Keratinocyte (primary cell): ENCODE data around the gene EME2. TPM values are rescaled to one million over a fixed set of nuclear protein-coding genes. Genes with fewer than 3 reads are reported as not detected.

Experiments used
- DNase-seq: peaks from one replicate; pipeline ENCODE4 v3.0.0-alpha.2; 2011; ENCODE audit warnings: low read depth, missing footprints, low spot score
- FAIRE-seq: peaks from 2 replicates; lab custom pipeline; 2011; peaks lifted over from hg19 to GRCh38; lab: Jason Lieb, UNC
- H2AFZ ChIP-seq: 2 replicates; pipeline ENCODE4 v1.6.0; 2012; ENCODE audit warnings: low read length, control low read depth, inconsistent platforms; ENCODE audit not compliant: control insufficient read depth
- H3K27ac ChIP-seq: 2 replicates; pipeline ENCODE4 v1.5.1; 2011; ENCODE audit warnings: low read length; ENCODE audit not compliant: control insufficient read depth, insufficient read depth
- H3K27me3 ChIP-seq: 3 replicates; pipeline ENCODE4 v1.6.0; 2011; ENCODE audit warnings: low read length; ENCODE audit not compliant: control insufficient read depth, insufficient read depth; ENCODE audit errors: extremely low read depth
- H3K36me3 ChIP-seq, 2 experiments: 2 replicates in 1 of 2; 3 replicates in 1 of 2; pipeline ENCODE4 v1.5.1; 2011; ENCODE audit warnings: low read length in 2 of 2, mild to moderate bottlenecking in 1 of 2; ENCODE audit not compliant: control insufficient read depth in 2 of 2, insufficient read depth in 2 of 2; ENCODE audit errors: extremely low read depth in 1 of 2
- H3K4me1 ChIP-seq: 3 replicates; pipeline ENCODE4 v1.5.1; 2011; ENCODE audit warnings: low read length; ENCODE audit not compliant: control insufficient read depth, insufficient read depth; ENCODE audit errors: extremely low read depth
- H3K4me2 ChIP-seq: 3 replicates; pipeline ENCODE4 v1.6.0; 2011; ENCODE audit warnings: low read depth, low read length; ENCODE audit not compliant: control insufficient read depth, insufficient read depth; ENCODE audit errors: extremely low read depth
- H3K4me3 ChIP-seq, 3 experiments: fragments of 200-600 bp in 1 of 3; sonication (generic) in 1 of 3; 2 replicates in 2 of 3; 3 replicates in 1 of 3; pipeline ENCODE4 v1.5.1; 2011 to 2016; ENCODE audit warnings: low read length in 3 of 3, mild to moderate bottlenecking in 3 of 3, control low read depth in 2 of 3, inconsistent platforms in 1 of 3, low read depth in 1 of 3, mixed read lengths in 1 of 3, mixed run types in 1 of 3, moderate library complexity in 1 of 3; ENCODE audit not compliant: control insufficient read depth in 2 of 3, insufficient read depth in 2 of 3; ENCODE audit errors: extremely low read depth in 1 of 3
- H3K79me2 ChIP-seq: 2 replicates; pipeline ENCODE4 v1.6.0; 2012; ENCODE audit warnings: low read length; ENCODE audit not compliant: control insufficient read depth, insufficient read depth
- H3K9ac ChIP-seq: 3 replicates; pipeline ENCODE4 v1.6.0; 2011; ENCODE audit warnings: low read length; ENCODE audit not compliant: control insufficient read depth, insufficient read depth; ENCODE audit errors: extremely low read depth
- H3K9me1 ChIP-seq: 3 replicates; pipeline ENCODE4 v1.6.0; 2011; ENCODE audit warnings: low read length; ENCODE audit not compliant: control insufficient read depth, insufficient read depth; ENCODE audit errors: extremely low read depth
- H3K9me3 ChIP-seq: 2 replicates; pipeline ENCODE4 v1.5.1; 2012; ENCODE audit warnings: low read depth, low read length; ENCODE audit not compliant: control insufficient read depth
- H4K20me1 ChIP-seq: 3 replicates; pipeline ENCODE4 v1.6.0; 2011; ENCODE audit warnings: low read length; ENCODE audit not compliant: control insufficient read depth, insufficient read depth; ENCODE audit errors: extremely low read depth
- CTCF ChIP-seq, 3 experiments: IDR thresholded peaks in 1 of 3; conservative IDR thresholded peaks in 1 of 3; optimal IDR thresholded peaks in 1 of 3; 2 replicates in 2 of 3; 3 replicates in 1 of 3; pipeline versions ENCODE3 to v1.5.1; 2011; ENCODE audit warnings: low read length in 3 of 3, mild to moderate bottlenecking in 3 of 3, moderate library complexity in 2 of 3, control low read depth in 1 of 3, inconsistent platforms in 1 of 3; ENCODE audit not compliant: insufficient read depth in 2 of 3; ENCODE audit errors: extremely low read depth in 1 of 3
- EZH2 ChIP-seq: IDR thresholded peaks from one replicate; pipeline ENCODE4 v1.6.1; 2012; ENCODE audit warnings: inconsistent platforms, mild to moderate bottlenecking, low read length, moderate library complexity
- dilution Hi-C: fragments of 300-500 bp; cut with MboI; formaldehyde crosslinking; loops from one replicate; pipeline ENCODE4 v1.7.0; 2020; ENCODE audit warnings: low sequenced_read_pairs; ENCODE audit not compliant: extremely low pct_ligation_motif_present
- polyA plus RNA-seq, 5 experiments: library from polyadenylated mRNA; depleted of rRNA in 3 of 5; stranded (reverse) in 3 of 5; stranded (forward) in 1 of 5; unstranded in 1 of 5; fragments of >200 nt; gene quantifications; 1 replicate in 1 of 5; 2 replicates in 3 of 5; 3 replicates in 1 of 5; pipeline versions ENCODE4 v1.2.1 to v1.2.3, GENCODE V29; 2011 to 2012; ENCODE audit warnings: missing spikeins in 2 of 5, low read depth in 1 of 5, low replicate concordance in 1 of 5

The EME2 gene
- polyA plus RNA-seq, 1 donor (not counting 4 experiments of a cell fraction or from before 2014, with no cell fraction given): 6.3 TPM

- FAIRE-seq: no peak
Measured at GRCh38 chr16:1819611-1820010, 47.0 kb downstream of the EME2 start.

DNA sequence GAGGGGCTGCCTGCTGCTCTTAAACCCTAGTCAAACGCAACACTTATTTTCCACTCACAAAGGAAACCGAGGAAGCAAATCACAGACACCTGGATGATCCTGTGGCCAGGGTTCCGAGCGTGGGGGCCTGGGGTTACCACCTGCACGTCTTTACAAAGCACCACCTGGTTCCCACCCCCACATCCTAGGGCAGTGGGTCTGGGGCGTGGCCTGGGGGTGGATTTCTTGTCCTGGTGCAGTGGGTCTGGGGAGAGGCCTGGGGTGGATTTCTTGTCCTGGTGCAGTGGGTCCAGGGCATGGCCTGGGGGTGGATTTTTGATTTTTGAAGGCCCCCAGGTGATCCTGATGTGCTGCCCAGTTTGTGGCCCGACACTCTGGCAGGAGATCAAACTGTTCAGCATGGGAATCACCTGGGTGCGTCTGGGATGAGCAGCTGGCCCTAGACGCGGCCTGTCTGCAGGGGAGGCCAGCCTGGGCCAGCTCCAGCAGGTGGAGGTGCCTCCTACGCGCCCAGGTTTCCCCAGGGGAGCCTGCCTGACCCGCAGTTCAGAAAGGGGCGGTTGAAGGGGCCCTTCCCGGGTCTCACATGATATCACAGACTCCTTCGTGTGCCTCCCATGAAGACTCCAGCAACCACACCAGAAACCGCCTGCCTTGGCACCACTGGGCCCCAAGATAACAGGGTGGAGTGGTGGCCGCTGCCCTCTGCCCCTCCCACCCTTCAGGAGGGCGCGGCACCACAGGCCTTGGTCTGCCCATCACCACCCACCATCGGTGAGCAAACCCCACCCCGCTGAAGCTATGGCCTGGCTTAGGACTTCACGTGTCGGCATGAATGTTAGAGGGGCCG lies 47.7 kb downstream of the EME2 start:
- Histone ChIP-seq H2AFZ (no peak overlapping the region), H3K9me1 (no peaks in the 10 kb centered on the region), H3K79me2 (no peaks in the 10 kb centered on the region), H3K9me3 (no peaks in the 10 kb centered on the region), H3K27me3 (no peaks in the 10 kb centered on the region), H4K20me1 (no peaks in the 10 kb centered on the region), H3K9ac (no peak overlapping the region), H3K36me3 (peaks cover 0 to 14% of the 10 kb centered on the region in 2 experiments), H3K4me3 (no peak overlapping the region), H3K27ac (no peak overlapping the region), H3K4me1 (peaks cover under 1% of the 10 kb centered on the region), H3K4me2 (no peak overlapping the region)
- DNase-seq (no peak), FAIRE-seq (no peak)
- dilution Hi-C loops: no loop called here
- no peak for TF ChIP-seq CTCF (optimal IDR thresholded peaks at IDR 0.05 in 1 of 3, IDR thresholded peaks at IDR 0.05 in 1 of 3, conservative IDR thresholded peaks at IDR 0.05 in 1 of 3; ENCODE audit: extremely low read depth in 1 of 3, insufficient read depth in 2 of 3, low read length in 3 of 3)
- TF ChIP-seq EZH2: no peak

More at GRCh38 chr16:1819611-1820010, 47.0 kb downstream of the EME2 start:
- no peak overlapping the region for H2AFZ ChIP-seq
- dilution Hi-C loops: no loop called here
- H3K4me3 ChIP-seq: no peak overlapping the region
- H3K4me2 ChIP-seq: no peak overlapping the region
- H3K36me3 ChIP-seq: peaks cover 0 to 14% of the 10 kb centered on the region in 2 experiments
- H3K9me1 ChIP-seq: no peaks in the 10 kb centered on the region
- no peak overlapping the region for H3K9ac ChIP-seq
- TF ChIP-seq CTCF (optimal IDR thresholded peaks at IDR 0.05 in 1 of 3, IDR thresholded peaks at IDR 0.05 in 1 of 3, conservative IDR thresholded peaks at IDR 0.05 in 1 of 3; ENCODE audit: extremely low read depth in 1 of 3, insufficient read depth in 2 of 3, low read length in 3 of 3) (no peak), EZH2 (no peak)
- H3K27me3 ChIP-seq: no peaks in the 10 kb centered on the region
- no peaks in the 10 kb centered on the region for H3K4me1 ChIP-seq
- H4K20me1 ChIP-seq: no peaks in the 10 kb centered on the region
- no peaks in the 10 kb centered on the region for H3K79me2 ChIP-seq
- DNase-seq: no peak
- no peaks in the 10 kb centered on the region for H3K9me3 ChIP-seq
- H3K27ac ChIP-seq: no peak overlapping the region
